Esophagus muscularis mucosa (tissue), 4 donors: ENCODE measurements around the gene SIRT5.

Experiments used
- CTCF ChIP-seq, 3 experiments: fragments of 200-600 bp in 2 of 3; fragments of 450-650 bp in 1 of 3; sonication (generic) in 2 of 3; IDR thresholded peaks; one replicate each; pipeline ENCODE4 v1.5.1; 2017 to 2019; ENCODE audit warnings: antibody characterized with exemption in 3 of 3, mild to moderate bottlenecking in 2 of 3, moderate library complexity in 1 of 3
- EP300 ChIP-seq: sonication (generic); formaldehyde crosslinking; IDR thresholded peaks from one replicate; pipeline ENCODE4 v1.6.1; 2017; ENCODE audit warnings: antibody characterized with exemption
- POLR2A ChIP-seq: fragments of 450-650 bp; IDR thresholded peaks from one replicate; pipeline ENCODE4 v1.6.1; 2017; ENCODE audit warnings: antibody characterized with exemption, moderate library complexity, mild to moderate bottlenecking, low read depth

DNA sequence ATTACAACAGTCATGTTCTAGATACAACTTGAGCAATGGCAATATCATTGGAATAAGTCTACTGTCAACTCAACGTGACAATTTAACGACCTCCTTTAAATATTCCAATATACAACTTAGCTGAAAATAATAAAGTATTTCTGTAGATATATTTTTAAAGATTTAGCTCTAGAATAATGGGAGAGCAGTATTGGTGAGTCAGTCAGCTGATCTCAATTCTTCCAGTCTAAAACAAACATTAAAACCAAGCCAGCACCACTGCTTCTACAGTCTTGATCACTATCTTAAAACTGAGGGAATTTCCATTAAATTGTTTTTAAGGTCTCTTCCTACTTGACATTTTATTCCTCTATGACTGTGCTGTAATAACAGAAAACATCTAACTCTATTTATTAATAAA is 78.9 kb downstream of the SIRT5 start:
- TF ChIP-seq CTCF (IDR thresholded peaks at IDR 0.05) (no peak), POLR2A (no peak), EP300 (no peak)
